Stimulated activated CD4-positive, alpha-beta T cell treated with anti-CD3 and anti-CD28 coated beads, TNF-alpha, amount 100 ng/mL, for 4 hours (primary cell): ENCODE data around the gene BABAM2.
"Not testable (repeated sequence)": the region's sequence is repeated elsewhere in the genome, so short reads cannot be mapped to it uniquely, and the experiment has no call there.

Experiments
- DNase-seq, 3 experiments: peaks; one replicate each; pipeline ENCODE4 v3.0.0-alpha.2; 2020; ENCODE audit warnings: low read depth in 3 of 3

The BABAM2 gene

GRCh38 chr2:27890146-27890923, at the start of gene BABAM2, which contains the start of gene RBKS:
BABAM2 (plus strand) TSS chr2:27890729; CDS start chr2:27894557, 3,828 bp downstream.
RBKS (minus strand) TSS chr2:27890387; CDS start chr2:27890345, 42 bp downstream.
- DNase-seq, result peak; percentile 82 to 87 (median 87)

DNA sequence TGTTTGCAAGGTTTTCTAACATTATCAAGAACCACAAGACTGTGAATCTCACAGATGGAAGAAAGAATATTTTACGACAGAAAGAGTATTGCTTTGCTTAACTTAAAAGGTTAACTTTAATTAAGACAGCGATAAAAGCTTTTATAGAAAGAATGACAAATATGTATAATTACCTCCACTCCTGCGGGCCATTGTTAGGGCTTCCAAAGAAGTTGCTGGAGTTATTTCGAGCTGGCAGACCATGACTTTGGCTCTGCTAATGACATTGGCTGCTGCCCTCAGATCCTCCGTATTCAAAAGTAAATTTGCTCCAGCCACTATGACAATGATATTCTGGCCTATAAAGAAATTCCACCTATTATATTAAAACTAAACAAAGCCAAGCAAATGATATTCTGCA, 47.6 kb upstream of the BABAM2 start:
- DNase-seq, result no peak

GRCh38 chr2:27843992-27844391, 46.5 kb upstream of the BABAM2 start:
- no peak for DNase-seq

DNA sequence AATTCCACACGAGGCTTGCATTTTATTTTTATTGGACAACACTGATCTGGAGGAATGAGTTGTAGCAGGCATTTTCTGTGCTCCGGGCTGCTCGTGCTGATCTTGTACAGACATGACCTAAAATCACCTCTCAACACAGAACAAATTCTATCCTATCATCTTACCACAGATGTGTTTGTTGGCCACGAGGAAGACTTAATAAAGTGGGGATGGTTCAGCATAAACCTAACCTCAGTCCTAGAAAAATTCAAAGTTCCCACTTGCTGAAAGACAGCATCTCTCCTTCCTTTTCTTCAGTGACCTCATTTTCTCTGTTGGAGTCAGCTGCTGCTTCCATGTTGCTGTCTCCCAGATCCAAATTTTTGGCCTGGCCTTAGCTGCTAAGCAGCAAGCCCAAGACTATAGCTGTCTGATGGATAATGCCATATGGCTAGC, 45.7 kb upstream of the BABAM2 start:
- no peak for DNase-seq

DNA sequence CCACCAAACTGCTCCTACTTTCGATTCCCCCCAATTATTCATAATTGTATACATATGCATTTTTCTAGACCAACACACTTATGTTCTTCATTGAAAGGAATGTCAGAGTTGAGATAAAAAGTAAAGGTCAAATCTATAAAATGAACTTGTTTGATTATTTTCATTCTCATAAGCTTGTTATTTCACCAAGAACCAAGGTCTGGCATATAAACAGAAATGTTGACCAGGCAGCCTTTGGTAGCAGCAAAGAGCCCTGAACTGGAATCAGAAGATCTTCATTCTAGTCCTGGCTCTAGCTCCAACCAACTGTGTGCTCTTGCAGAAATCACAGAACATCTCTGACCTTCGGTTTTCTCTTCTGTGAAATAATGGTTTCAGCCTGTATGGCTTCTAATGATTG, 43.2 kb upstream of the BABAM2 start:
- no peak for DNase-seq

DNA sequence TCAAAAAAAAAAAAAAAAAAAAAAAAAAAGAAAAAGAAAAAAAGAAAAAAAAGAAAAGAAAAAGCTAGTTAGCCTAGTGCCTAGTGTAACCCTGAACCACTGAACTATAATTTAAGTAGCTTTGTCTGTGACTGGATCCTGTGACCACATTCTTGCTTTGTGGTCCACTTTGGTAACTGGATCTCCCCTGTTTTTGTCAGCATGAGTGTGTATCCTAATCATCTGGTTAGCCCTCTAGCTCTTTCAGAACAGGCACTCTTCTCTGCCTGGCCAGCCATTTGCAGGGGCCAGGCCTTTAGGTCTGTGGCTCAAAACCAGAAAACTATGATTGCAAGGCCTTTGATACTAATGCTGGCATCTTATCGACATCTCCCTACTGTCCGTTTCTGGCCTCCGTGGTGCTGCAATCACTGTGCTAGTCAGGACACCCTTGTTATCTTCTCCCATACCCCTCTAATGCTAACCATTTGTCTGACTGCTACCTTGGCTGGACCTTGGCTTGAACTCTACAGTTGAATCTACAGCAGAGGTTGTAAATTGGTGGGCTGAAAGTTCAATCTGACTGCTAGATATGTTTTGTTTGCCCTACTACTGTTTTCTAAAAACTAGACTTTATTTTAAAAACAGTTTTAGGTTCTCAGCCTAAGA, 40.8 kb upstream of the BABAM2 start:
- DNase-seq, result no peak

- no peak for DNase-seq
Observed at GRCh38 chr2:27852691-27853090, 37.8 kb upstream of the BABAM2 start.

- DNase-seq, result no peak
Observed at GRCh38 chr2:27854229-27854862, 36.2 kb upstream of the BABAM2 start.

GRCh38 chr2:27855476-27855875, 35.1 kb upstream of the BABAM2 start:
- DNase-seq, result no peak

GRCh38 chr2:27856386-27856785, 34.1 kb upstream of the BABAM2 start:
- DNase-seq, result no peak

DNA sequence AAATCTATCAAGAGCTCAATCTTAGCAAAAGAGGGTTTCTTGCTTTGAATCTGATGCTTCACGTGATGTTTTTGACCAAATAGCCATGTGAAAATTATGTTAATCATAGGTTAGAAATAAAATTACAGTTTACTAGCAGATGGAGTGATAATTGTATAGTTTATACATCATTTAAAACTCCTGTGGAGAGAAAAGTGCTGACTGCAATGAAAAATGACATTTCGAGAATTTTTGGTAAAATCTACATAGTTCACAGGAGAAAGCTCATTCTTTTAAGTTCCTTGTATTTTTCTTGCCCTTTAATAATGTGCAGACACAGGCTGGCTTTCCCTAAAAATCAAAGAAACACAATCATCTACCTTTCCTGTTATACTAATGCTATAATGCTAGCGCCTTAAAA, 33.6 kb upstream of the BABAM2 start:
- DNase-seq, result no peak

GRCh38 chr2:27857417-27858172, 32.9 kb upstream of the BABAM2 start:
- no peak for DNase-seq

- no peak for DNase-seq
Observed at GRCh38 chr2:27860111-27860510, 30.4 kb upstream of the BABAM2 start.

GRCh38 chr2:27863146-27863545, 27.4 kb upstream of the BABAM2 start:
- DNase-seq, result no peak

GRCh38 chr2:27863955-27864354, 26.6 kb upstream of the BABAM2 start:
- not testable (repeated sequence) for DNase-seq

GRCh38 chr2:27866237-27866636, 24.3 kb upstream of the BABAM2 start:
- DNase-seq, result no peak

GRCh38 chr2:27869763-27870162, 20.8 kb upstream of the BABAM2 start:
- DNase-seq, result no peak

DNA sequence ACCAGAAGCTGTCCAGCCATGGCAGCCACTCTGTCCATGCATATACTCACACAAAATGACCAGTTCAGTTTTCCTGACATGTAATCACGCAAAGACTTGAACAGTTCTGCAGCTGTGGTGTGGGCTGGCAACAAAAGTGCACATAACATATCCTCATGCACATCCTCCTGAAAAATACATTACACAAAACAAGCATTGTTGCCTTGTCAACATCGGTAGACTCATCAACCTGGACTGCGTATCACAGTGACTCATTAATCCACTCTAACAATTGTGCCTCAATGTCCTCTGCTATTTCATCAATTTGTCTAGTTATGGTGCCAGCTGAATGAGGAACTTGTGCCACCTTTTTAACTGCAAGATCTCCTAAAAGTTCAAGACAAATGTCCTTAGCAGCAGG, 19.8 kb upstream of the BABAM2 start:
- no peak for DNase-seq

DNA sequence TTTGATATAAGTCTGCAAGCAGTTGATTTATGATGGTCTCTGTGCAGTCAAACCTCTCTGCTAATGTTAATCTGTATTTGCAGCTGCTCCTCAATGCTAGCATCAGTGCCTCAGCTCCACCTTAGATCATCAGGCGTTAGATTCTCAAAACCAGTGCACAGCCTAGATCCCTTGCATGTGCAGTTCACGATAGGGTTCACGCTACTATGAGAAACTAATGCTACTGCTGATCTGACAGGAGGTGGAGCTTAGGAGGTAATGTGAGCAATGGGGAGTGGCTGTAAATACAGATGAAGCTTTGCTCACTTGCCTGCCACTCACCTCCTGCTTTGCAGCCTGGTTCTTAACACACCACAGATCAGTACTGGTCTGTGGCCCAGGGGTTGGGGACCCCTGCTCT, 18.7 kb upstream of the BABAM2 start:
- DNase-seq, result no peak

GRCh38 chr2:27873091-27873490, 17.4 kb upstream of the BABAM2 start:
- no peak for DNase-seq

DNA sequence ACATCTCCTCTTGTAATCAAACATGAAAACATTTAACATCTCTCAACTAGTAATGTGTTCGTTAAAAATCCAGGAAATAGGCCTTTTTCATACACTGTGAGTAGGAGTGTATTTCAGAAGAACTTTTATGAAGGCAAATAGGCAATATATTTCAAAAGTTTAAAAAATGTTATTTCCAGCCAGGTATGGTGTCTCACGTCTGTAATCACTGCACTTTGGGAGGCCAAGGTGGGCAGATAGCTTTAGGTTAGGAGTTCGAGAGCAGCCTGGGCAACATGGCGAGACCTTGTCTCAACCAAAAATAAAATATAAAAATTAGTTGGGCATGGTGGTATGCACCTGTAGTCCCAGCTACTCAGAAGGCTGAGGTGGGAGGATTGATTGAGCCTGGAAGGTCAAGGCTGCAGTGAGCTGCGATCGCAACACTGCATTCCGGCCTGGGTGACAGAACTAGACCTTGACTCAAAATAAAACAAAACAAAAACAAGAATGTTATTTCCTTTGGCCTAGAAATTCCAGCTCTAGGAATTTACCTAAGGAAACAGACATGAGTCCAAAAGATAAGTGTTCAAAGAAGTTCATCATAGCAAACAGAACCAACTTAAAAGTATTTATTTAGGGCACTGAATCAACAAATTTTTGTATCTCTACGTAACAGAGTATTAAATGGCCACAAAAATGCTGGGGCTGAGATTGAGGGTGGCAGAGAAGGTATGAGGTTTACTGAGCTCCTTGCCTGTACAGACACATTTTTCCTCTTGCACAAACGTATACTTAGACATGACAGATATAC, 15.2 kb upstream of the BABAM2 start:
- no peak for DNase-seq
